Hematopoietic multipotent progenitor cell (in vitro differentiated cells): Measurements from ENCODE around the gene SLC27A3. TPM values are rescaled to one million over a fixed set of nuclear protein-coding genes. Genes with fewer than 3 reads are reported as not detected.
"Not testable (repeated sequence)": the region's sequence is repeated elsewhere in the genome, so short reads cannot be mapped to it uniquely, and the experiment has no call there.

Source experiments
- DNase-seq, 3 donors: peaks; one replicate each; pipeline ENCODE4 v3.0.0-alpha.2; 2011 to 2015; ENCODE audit warnings: low read depth in 2 of 3, low spot score in 2 of 3
- total RNA-seq: library from RNA; depleted of rRNA; stranded (reverse); fragments of >200 nt; gene quantifications from one replicate; pipeline ENCODE4 v1.2.3, GENCODE V29; 2012

SLC27A3 gene
- total RNA-seq, 1 donor: 12.7 TPM

GRCh38 chr1:153778824-153779519, 3.8 kb downstream of the SLC27A3 start:
- no peak for DNase-seq

GRCh38 chr1:153779781-153780541, 4.8 kb downstream of the SLC27A3 start:
- no peak for DNase-seq

DNA sequence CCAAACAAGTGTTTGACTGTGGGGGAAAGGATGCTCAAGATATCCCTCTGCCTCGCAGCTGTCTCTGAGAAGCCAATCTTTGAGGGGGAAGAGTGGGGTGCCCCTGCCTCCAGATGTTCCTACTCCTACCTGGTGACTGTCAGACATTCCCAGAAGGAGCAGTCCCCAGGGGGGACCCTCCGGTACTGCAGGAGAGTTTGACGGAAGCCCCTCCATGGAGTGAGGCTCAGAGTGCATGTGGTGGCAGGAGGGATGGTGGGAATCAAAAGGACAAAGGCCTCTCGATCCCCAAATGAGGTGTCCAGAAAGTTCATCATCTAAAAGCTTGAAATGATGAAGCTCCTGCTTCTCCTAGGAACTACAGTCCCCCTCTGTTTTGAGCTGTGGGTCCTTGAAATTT, 5.3 kb downstream of the SLC27A3 start:
- DNase-seq: no peak

GRCh38 chr1:153782648-153783047, 7.4 kb downstream of the SLC27A3 start:
- not testable (repeated sequence) for DNase-seq

DNA sequence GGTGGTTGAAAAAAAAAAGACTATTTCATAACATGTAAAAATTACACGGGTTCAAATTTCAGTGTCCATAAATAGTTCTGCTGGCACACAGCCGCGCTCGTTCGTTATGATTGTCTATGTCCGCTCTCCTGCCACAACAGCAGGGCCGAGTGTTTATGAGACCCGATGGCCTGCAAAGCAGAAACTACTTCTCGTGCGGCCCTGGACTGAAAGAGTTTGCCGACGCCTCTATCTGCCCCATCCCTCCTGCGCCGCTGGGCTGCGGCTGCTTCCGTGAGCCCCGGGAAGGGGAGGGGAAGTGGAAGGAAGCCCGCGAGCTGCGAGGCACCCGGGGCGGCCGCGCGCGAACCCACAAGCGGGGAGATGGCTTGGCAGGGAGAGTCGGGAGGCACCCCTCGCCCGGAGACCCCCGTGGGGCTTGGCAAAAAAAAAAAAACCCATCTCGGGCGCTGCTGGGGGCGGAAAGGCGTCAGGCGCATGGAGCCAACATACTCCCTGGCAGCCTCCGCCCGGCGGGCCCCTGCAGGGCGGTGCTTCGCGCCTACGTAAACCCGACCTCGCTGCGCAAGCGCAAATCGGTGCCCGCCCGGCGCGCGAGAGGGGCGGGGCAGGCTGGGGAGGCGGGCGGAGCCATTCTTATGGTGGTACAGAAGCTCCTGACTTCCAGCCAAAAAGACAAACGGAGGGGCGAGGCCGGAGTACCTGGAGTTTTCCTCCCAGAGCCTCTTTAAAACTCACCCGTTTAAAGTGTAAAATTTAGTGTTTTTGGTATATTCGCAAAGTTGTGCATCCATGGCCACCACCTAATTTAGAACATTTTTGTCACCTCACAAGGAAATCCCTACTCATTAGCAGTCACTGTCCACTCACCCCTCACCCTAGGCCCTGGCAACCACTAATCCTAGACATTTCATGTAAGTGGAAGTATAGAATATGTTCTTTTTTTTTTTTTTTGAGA, 8.3 kb downstream of the SLC27A3 start:
- DNase-seq: peak; percentile 84 to 93 (median 92)

DNA sequence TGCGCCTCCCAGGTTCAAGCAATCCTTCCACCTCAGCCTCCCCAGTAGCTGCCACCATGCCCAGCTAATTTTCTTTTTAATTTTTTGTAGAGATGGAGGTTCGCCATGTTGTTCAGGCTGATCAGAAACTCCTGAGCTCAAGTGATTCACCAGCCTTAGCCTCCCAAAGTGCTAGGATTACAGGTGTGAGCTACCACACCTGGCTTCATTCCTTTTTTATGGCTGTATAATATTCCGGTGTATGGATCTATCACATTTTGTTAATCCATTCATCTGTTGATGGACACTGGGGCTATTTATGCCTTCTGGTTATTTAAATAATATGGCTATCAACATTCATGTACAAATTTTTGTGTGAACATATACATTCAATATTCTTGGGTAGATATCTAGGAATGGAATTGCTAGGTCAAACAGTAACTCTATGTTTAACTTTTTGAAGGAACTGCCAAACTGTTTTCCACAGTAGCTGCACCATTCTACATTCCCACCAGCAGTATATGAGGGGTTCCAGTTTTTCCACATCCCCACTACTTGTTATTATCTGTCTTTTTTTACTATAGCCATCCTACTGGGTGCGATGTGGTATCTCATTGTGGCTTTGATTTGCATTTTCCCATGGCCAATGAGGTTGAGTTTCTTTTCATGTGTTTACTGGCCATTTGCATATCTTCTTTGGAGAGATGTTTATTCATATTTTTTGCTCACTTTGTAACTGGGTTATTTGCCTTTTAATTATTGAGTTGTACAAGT, 11.0 kb downstream of the SLC27A3 start:
- DNase-seq: no peak

GRCh38 chr1:153789478-153790034, 14.3 kb downstream of the SLC27A3 start:
- no peak for DNase-seq

- DNase-seq: peak in 2 of 3 donors; percentile 76 to 82
These were observed 15.2 kb downstream of the SLC27A3 start for GRCh38 chr1:153790313-153790965.

- peak in 2 of 3 donors; percentile 85 to 93 for DNase-seq
These were observed 15.9 kb downstream of the SLC27A3 start for GRCh38 chr1:153790966-153791647.

DNA sequence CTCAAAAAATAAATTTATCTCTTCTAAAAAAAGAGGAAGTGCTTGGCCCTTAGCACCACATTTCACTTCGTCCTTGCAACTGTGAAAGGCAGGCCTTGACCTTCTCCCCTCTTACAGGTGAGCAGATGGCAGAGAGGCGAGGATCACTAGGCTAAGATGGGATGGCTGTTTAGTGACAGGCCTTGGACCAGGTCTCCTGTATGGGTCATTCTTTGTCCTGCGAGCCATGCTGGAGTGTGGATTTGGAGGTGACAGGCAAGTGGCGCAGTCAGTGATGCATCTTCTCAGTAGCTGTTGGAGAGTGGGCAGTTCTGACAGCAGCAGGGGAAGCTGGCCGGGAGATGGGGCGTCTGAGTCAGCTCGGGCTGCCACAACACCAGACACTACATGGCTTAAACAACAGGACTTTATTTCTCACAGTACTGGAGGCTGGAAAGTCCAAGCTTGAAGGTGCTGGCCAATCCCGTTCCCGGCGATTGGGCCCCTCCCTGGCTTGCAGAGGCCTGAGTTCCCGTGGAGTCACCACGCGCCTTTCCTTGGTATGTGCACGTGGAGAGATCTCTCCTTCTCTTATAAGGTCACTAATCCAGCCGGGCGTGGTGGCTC, 16.5 kb downstream of the SLC27A3 start:
- DNase-seq: peak in 1 of 3 donors; percentile 36

DNA sequence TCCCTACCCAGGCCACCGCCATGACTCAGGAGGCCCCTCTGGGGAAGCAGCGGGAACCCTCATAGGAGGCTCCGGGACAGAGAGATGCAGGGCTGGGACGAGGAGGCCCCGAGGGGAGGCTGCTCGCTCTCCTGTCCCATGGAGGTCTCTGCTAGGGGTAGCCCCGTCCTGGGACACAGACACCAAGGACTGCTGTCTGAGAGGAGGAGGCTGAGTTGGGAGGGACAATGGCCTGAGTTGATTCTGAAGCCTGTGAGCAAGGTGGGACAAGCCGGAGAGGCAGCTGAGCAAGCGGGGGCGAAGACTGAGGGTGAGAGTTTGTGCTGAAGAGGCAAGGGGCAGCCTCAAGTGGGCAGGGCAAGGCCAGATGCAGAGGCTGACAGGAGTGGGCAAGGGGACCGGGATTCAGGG, 17.4 kb downstream of the SLC27A3 start:
- DNase-seq: no peak

- DNase-seq: no peak
These were observed 18.2 kb downstream of the SLC27A3 start for GRCh38 chr1:153793261-153793972.

GRCh38 chr1:153793973-153794615, 18.9 kb downstream of the SLC27A3 start:
- no peak for DNase-seq

DNA sequence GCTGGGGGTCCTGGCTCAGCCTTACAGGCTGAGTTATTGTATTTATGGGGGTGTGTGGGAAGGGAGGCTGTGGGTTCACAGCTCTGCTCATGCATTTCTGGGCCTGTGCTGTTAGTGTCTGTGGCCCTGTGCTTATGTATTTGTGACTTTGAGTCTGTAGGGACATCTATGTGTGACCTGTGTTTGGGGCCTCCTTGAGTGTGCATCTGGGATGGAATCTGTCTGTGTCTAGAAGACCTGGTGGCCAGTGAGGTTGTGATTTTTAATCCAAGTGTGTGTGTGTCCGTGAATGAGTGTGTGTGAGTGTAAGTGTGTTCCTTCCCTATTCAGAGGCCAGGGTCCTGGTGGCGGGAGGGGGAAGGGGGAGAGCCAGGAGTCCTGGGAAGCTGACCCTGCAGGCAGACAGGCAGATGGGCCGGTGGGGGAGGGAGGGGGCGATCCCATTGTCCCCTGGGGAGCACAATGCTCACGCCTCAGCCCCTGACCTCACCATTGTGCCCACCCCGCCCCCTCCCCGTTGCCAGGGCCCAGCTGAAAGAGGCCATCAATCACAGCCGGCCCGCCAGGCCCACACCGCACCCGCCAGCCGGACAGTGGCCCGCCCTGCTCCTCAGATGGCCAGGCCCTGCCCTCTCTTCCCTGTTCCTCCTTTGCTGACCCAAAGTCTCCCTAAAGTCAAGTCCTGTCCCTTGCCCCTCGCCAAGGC, 19.6 kb downstream of the SLC27A3 start:
- DNase-seq: no peak

- no peak for DNase-seq
These were observed 20.2 kb downstream of the SLC27A3 start for GRCh38 chr1:153795330-153795837.
